ENCODE data around the gene FAM90A1.
"Not testable (repeated sequence)": the region's sequence is repeated elsewhere in the genome, so short reads cannot be mapped to it uniquely, and the experiment has no call there.

FAM90A1 gene

DNA sequence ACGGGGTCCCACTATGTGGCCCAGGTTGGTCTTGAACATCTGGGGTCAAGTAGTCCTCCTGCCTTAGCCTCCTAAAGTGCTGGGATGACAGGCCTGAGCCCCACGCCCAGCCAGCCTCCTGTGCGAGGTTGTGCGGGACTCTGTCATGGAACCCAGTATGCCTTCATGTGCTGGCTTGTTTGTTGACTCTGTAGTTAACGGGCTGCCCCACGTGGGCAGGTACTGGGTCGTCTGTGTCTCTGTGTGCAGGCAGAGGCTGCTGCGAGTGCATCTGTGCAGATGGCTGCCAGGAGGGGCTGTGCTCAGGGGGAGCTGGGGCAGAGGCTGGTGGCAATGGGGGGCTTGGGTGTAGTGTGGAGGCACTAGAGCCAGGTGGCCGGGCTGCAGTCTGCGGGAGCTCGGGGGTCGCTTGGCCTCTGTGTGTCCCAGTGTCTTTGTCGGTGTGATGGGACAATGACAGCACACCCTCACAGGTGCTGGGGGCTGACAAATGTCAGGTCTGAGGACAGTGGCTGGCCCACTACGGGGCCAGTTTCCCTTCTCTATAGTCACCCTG lies 6.0 kb upstream of the FAM90A1 start:
- not testable (repeated sequence) for DNase-seq

DNA sequence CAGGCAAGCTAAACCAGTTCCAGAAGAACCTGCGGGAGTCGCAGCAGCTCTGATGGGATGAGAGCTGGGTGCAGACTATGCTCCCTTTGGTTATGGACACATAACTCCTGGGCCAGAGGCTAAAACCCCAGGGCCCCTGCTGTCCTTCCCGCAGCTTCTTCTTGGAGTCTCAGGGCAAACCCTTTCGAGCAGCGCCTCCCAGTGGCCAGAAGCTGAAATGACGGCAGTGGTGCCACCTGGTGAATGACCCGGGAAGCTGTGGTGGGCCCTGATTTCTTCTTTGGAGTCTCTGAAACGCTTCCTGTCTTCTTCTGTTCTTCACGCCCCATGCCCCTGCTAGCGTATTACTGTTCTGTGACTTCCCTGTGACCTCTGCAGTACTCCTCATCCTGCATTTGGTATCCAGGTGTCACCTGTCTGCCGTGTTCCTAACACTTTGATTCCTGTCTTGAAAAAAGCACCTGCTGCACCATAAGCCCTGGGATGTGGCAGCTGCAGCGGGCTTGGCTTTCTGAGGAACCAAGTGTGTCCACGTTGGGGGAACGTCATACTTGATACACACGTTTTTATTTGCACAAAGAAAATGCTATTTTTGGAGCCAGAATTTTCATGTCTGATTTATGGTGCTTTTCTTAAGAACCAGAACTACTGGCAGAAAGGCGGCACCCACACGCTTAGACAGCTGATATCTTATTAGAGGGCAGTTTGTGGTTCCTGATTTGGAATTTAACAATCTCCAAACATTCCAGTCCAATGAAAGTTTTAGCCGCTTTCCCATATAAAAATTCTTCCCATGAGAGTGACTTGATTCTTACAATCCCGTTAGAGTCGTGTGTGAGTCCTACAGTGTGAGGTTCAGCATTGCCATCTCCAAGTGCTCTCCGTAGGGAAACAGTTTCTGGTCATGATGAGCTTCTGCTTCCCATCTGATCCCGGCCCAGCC lies 4.5 kb upstream of the FAM90A1 start:
- peak; percentile 77 for DNase-seq

DNA sequence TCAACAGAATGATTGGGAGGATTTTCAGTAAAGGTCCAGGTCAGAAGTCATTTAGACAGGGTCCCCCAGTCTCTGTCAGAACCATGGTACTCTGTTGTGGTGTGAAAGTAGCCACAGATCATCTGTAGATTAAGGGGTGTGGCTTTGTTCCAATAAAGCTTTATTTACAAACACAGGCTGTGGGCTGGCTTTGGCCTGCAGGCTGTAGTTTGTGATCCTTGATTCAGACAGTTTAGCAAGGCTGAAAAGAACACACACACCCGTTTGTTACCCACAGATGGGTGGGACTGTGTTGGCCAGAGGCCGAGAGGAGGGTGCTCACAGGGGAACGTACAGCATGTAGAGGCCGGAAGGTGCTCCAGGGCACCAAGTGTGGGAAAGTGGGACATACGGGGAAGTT lies 3.6 kb upstream of the FAM90A1 start:
- DNase-seq = not testable (repeated sequence)

DNA sequence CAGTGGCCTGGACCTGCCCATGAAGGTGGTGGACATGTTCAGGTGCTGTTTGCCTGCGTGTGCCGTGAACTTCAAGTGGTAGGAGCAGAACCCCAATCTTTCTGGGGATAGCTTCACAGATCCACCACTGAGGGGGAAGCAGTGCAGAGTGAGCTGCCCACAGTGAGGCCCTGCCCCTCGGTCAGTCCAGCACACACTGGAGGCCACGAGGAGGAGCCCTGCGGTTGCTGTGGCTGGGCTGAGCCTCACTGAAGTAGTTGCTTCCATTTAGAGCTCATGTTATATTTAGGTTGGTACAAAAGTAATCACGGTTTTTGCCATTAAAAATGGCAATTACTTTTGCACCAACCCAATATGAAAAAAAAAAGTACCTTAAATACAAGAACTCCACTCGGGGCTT lies 2.1 kb upstream of the FAM90A1 start:
- DNase-seq = not testable (repeated sequence)

DNA sequence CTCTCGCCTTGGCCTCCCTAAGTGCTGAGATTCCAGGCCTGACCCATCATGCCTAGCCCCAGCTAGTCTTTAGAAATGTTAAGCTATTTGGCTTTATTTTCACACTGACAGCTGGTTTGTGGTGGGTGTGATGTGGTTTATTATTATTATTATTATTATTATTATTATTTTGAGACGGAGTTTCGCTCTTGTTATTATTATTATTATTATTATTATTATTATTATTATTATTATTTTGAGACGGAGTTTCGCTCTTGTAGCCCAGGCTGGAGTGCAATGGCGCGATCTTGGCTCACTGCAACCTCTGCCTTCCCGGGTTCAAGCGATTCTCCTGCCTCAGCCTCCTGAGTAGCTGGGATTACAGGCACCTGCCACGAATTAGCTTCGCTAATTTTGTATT lies 1.2 kb upstream of the FAM90A1 start:
- DNase-seq = not testable (repeated sequence)

DNA sequence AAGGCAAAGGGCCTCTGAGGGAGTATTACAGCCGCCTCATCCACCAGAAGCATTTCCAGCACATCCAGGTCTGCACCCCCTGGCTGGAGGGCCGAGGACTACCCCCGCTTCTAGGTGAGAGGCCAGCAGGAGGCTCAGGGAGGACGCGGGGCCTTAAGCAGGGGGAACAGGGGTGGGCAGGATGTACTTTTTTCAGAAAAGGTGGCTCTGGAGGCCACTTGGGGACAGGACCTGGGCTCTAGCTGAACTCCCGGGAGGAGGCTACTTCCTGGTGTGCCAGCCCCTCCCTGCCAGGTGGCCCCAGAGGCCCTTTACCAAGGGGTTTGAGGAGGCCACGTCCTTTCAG lies 287 bp upstream of the FAM90A1 start:
- DNase-seq = not testable (repeated sequence)

DNA sequence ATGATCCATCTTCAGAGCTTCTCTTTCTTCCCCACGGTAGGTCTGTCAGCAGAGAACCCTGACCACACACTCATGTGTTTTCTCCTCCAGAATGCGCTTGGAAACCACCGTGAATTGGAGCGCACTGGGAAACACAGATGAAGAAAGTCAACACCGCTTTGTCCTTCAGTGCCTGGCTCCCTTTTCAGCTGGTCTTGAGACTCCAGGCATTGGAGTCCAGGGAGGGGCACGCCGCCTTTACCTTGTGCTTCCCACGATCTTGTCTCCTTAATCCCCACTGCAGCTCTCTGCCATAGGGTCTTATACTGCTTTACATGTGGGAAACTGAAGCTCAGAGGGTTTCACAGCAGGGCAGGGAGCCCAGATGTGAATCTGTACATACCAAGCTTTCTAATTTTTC lies 1.1 kb downstream of the FAM90A1 start:
- no peak for DNase-seq

DNA sequence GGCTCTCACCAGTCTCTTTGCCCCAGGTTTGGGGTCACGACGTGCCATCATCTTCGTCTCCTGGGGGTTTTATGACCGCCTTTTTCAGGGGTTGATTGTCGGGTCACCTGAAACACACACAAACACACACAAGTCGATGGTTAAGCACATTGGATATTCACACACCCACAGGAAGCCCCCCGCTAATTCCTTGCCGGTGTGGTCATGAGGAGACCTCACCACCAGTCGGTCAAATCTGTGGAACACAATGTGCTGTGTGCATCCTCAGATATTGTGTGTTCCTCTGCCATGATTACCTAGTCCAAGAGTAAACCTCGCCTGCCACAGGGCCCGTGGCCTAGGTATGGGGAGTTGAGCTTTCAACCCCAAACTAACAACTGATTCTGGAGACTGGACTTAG lies 2.6 kb downstream of the FAM90A1 start:
- DNase-seq = not testable (repeated sequence)

DNA sequence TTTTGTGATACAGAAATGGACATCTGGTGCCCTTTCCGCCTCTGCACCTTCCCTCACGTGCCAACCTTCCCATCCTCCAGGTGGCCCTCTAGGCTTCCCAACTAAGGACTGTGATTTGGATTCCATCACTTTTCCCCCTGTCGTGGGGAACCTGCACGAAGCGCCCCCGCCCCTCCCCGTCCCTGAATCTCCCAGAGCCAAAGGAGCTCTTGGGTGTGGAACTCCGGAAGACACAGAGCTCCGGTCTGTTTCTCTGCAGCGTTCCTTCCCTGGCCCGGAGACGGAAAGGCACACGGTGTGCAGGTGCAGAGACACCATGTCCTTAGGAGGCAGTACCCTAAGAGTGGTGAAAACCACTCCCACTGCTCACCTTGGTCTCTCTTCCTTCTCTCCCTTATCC lies 3.8 kb downstream of the FAM90A1 start:
- DNase-seq = not testable (repeated sequence)

DNA sequence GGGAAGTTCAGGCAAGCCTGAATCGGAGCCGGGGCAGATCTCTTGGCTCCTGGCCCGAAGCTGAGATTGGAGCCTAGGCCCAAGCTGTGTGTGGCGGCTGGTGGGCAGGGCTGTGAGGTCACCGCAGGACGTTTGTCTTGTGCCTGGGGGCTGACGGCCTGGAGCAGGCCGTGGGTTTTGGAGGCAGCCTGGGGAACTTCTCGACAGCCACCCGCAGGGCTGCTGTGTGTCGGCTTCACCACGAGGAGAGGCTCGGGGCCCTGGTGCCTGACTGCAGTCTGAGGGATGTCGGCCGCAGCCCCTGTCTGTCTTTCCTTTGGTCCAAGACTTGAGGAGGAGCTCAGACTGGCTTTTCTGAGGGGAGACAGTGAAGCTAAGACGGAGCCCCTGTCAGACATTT lies 5.1 kb downstream of the FAM90A1 start:
- DNase-seq = not testable (repeated sequence)

DNA sequence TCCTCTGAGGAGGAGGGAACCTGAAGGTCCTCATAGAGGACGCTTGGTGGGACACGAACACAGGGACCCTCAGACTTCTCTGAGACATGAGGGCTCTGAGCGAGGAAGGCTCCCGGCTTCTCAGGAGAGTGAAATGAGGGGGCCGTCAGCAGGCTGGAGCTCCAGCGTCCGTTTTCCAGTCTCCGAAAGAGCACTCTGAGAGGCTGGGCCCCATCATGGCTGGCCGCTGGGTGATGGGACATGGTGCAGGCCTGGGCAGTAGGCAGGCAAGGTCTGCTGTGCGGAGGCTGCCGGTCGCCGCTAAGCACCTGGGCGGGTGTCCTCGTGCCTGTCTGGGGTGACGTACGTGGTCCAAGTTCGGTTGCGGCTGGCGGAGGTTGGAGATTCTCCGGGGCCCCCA lies 5.6 kb downstream of the FAM90A1 start:
- DNase-seq = not testable (repeated sequence)

DNA sequence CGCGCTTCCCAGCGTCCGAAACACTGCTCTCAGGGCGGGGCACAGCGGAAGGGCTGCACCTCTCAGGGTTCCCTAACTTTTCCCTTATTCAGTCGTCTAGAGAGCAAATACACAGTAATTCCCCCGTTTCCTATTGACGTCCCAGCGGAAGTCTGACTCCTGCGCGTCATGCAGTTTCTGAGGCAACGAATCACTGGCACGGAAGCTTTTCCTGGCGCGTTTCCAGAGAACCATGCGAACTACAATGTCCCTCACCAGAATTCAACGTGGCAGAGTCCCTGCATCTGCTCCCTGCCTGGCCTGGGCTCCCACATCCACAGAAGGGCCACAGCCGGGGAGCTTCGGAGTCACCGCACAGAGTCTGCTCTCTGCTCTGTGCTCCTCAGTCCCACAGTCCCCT lies 6.0 kb downstream of the FAM90A1 start:
- DNase-seq = not testable (repeated sequence)

DNA sequence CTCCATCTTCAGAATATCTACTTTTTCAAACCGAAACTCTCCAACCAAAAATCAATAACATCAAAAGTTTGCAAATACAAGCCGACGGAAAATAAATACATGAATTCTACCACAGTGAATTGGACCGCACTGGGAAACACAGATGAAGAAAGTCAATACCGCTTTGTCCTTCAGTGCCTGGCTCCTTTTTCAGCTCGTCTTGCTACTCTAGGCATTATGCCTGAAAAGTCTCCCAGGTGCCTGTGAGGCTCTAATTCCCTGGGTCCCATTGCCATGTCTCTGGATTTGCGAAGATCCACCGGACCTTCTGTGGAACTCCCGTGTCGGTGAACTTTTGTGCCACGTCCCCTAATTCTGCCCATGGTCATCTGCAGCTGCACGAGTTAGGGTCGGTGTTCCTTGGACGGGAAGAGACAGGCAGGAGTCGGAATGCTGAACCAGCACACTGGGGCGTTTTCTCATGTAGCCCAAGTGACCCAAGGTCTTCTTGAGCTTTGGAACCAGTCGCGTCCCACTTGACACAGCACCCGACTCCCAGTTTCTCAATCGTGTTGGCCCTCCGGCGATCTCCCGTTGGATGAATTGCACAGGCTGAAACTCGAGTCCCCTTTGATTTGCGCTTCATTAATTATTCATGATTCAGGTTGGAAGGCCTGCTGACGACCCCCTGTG lies 8.6 kb downstream of the FAM90A1 start:
- not testable (repeated sequence) for DNase-seq

DNA sequence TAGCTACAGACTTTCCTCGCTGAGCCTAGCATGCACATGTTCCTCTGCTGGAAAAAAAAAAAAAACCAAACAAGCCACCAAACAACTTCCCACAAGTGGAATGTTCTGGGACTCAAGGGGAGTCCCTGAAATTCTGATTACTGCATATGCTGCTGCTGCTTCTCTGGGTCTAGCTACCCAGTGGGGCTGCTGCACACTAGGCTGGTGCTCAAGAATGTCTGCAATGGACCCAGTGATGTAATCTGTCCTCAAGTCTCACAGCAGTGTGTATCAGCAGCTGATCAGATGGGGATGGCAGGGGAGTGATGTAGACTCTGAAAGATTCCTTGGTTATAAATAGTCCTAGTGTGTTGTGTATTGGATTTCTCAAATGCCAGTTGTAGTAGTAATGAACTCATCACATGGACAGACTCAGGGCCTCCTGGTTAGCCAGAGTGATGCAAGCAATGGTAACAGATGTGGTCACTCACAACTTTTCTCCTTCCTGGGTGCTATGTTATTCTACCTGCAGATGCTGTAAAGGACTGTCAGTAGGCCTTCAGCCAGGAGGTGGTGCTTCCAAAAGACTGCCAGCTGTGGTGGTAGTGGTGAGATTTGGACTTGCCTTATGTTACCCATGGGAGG lies 29.6 kb downstream of the FAM90A1 start:
- not testable (repeated sequence) for DNase-seq

DNA sequence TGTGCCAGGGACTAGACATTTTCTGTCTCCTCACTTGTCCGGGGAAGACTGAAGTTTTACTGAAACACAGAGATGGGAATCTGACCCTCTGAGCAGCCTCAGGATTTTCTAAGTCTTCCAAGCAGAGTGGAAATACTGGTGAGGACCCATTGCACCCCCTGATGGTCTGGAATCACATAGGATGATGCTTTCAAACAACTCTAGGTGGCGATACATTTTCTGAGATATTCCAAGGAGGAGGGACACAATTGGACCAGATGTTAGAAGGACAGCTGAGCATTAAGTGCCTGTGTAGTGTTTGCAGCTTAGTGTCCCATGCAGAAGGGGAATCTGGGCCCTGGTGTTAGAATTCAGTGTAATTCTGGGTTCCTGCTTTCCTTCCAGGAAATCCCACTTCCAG lies 39.3 kb downstream of the FAM90A1 start:
- DNase-seq = not testable (repeated sequence)

DNA sequence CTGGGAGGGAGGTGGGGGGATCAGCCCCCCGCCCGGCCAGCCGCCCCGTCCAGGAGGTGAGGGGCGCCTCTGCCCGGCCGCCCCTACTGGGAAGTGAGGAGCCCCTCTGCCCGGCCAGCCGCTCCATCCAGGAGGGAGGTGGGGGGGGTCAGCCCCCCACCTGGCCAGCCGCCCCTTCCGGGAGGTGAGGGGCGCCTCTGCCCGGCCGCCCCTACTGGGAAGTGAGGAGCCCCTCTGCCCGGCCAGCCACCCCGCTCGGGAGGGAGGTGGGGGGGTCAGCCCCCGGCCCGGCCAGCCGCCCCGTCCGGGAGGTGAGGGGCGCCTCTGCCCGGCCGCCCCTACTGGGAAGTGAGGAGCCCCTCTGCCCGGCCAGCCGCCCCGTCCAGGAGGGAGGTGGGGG lies 43.2 kb downstream of the FAM90A1 start:
- not testable (repeated sequence) for DNase-seq

DNA sequence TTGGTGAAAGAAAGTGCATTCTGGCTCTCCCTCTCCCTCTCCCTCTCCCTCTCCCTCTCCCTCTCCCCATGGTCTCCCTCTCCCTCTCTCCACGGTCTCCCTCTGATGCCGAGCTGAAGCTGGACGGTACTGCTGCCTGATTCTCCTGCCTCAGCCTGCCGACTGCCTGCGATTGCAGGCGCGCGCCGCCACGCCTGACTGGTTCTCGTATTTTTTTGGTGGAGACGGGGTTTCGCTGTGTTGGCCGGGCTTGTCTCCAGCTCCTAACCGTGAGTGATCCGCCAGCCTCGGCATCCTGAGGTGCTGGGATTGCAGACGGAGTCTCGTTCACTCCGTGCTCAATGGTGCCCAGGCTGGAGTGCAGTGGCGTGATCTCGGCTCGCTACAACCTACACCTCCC lies 44.1 kb downstream of the FAM90A1 start:
- DNase-seq = not testable (repeated sequence)

DNA sequence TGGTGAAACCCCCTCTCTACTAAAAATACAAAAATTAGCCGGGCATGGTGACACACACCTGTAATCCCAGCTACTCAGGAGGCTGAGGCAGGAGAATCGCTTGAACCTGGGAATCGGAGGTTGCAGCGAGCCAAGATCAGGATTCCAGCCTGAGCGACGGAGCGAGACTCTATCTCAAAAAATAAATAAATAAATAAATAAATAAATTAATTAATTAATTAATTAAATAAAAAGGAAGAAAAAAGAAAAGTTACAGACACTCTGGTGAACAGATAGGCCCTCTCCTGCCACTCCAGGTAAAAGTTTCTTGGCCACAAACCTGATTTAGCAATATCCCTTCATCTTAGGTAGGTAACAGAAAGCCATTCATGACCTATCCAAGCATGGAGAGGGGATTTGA lies 44.5 kb downstream of the FAM90A1 start:
- DNase-seq = not testable (repeated sequence)

DNA sequence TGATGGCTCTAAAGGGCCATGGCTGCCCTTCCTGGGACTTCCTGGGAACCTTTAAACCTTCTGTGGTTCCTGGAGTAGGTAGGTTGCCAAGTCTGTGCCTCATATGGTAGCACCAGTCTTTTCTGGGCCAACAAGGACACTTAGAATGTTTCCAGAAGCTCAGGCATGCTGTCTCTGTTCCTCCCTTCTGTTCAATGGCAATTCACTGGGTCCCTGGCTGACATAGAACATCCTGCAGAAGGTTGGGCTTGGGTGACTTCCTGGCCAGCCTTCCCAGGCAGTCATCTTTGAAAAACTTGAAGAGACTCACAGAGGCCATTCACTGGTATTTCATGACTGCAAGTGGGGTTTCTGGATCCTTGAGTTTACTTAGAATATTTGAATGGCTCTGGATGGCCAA lies 46.1 kb downstream of the FAM90A1 start:
- DNase-seq = not testable (repeated sequence)

DNA sequence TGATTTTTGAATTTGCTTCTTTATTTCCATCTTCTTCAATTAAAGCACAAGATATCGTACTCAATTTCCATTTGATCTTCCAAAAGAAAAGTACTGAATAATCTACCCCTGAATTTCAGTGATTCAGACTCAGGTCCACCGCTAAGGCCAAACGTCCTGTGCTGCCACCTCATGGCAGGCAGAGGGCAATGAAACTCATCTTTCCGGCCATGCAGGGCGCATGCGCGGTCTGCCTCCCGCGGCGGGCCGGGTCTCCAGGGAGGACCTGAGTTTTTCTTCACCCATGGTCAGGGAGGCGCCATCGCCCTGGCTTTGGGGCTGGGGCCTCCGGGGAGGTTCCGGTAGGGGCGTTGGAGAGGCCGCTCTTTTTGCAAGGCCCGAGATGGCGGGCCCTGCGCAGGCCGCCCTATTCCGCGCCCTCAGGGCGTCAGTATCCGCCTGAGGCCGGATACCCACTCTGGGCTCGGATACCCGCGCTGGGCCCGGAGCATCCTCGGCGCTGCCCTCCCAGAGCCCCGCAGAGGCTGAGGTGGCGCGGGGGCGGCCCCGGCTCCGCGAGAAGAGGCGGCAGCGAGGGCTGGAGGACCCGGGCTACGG lies 47.3 kb downstream of the FAM90A1 start:
- DNase-seq = peak; percentile 88

DNA sequence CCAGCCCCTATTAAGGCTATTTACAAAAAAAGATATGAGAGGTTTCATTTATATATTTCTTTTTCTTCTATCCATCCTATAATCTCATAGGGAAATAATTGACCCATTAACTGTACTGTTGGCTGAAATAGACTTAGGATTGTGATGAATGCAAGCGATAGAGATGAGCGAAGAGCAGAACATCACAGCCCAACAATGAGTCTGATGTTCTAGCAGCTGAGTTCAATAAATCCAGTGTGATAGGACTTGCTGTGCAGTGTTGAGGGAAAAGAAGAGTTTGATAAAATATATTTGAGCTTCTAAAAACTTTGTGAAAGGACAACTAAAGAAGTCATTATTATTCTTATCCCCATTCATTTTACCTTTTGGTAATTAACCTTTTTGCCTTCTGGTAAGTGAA lies 54.5 kb downstream of the FAM90A1 start:
- DNase-seq = not testable (repeated sequence)

Measured in CD4-positive, alpha-beta T cell treated with Interleukin-10 for 1 hour (primary cell).